ENCODE data around the gene ARHGEF25. TPM values are rescaled to one million over a fixed set of nuclear protein-coding genes. Genes with fewer than 3 reads are reported as not detected.

ARHGEF25 gene
- polyA plus RNA-seq, 1 experiment = 26.0 TPM

- peaks cover 9% of the 10 kb centered on the region for H3K36me3 ChIP-seq (ENCODE audit: control insufficient read depth, insufficient read depth, low read length)
- DNase-seq (ENCODE audit: low read depth) = no peak
- TF ChIP-seq, protein P1, sequence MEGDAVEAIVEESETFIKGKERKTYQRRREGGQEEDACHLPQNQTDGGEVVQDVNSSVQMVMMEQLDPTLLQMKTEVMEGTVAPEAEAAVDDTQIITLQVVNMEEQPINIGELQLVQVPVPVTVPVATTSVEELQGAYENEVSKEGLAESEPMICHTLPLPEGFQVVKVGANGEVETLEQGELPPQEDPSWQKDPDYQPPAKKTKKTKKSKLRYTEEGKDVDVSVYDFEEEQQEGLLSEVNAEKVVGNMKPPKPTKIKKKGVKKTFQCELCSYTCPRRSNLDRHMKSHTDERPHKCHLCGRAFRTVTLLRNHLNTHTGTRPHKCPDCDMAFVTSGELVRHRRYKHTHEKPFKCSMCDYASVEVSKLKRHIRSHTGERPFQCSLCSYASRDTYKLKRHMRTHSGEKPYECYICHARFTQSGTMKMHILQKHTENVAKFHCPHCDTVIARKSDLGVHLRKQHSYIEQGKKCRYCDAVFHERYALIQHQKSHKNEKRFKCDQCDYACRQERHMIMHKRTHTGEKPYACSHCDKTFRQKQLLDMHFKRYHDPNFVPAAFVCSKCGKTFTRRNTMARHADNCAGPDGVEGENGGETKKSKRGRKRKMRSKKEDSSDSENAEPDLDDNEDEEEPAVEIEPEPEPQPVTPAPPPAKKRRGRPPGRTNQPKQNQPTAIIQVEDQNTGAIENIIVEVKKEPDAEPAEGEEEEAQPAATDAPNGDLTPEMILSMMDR (IDR thresholded peaks at IDR 0.05; ENCODE audit: insufficient read depth, low read depth, low read length) = no peak
- ChIA-PET POLR2A (no interaction called here), CTCF (interaction anchor here (1.3 to 4.2 kb wide), 3 partner anchors 9 to 28 kb away, joined by 5 to 21 read pairs (median 7); partner anchors contain the start of gene B4GALNT1)
- H3K27me3 ChIP-seq (ENCODE audit: control insufficient read depth, insufficient read depth, low read length) = no peaks in the 10 kb centered on the region
- H3K4me3 ChIP-seq (ENCODE audit: low read depth, low read length) = peak overlapping the region; percentile 64
Measured at GRCh38 chr12:57604992-57605810, 6.0 kb upstream of the ARHGEF25 start.

GRCh38 chr12:57605811-57606311 lies 5.4 kb upstream of the ARHGEF25 start:
- peaks cover 9% of the 10 kb centered on the region for H3K36me3 ChIP-seq (ENCODE audit: control insufficient read depth, insufficient read depth, low read length)
- ChIA-PET POLR2A (no interaction called here), CTCF (interaction anchor here (1.0 to 4.2 kb wide), 4 partner anchors 8 to 27 kb away, joined by 4 to 21 read pairs (median 6); partner anchors contain the start of gene B4GALNT1)
- no peaks in the 10 kb centered on the region for H3K27me3 ChIP-seq (ENCODE audit: control insufficient read depth, insufficient read depth, low read length)
- TF ChIP-seq, protein P1 (IDR thresholded peaks at IDR 0.05; ENCODE audit: insufficient read depth, low read depth, low read length) = no peak
- DNase-seq (ENCODE audit: low read depth) = no peak
- no peak overlapping the region for H3K4me3 ChIP-seq (ENCODE audit: low read depth, low read length)

DNA sequence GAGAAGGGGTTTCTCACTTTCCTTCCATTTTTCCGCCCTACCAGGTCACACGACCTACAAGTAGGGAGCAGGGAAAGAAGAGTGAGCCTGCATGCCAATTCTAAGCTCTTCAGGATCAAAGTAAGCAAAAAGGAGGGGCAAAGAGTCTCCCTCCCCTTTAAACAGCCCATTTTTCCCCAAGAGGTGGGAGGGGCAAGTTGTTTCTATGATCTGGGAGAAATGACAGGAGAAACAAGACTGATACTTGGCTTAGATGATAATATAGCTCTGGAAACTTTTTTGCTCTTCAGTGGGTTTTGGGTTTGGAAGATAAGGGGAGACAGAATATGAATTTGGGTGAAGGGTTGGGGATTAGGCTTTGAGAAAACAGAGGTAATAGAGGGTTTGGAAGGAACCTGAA lies 4.8 kb upstream of the ARHGEF25 start:
- ChIA-PET POLR2A (no interaction called here), CTCF (interaction anchor here (1.0 to 4.2 kb wide), 4 partner anchors 8 to 27 kb away, joined by 4 to 21 read pairs (median 6); partner anchors contain the start of gene B4GALNT1)
- Histone ChIP-seq H3K27me3 (ENCODE audit: control insufficient read depth, insufficient read depth, low read length) (no peaks in the 10 kb centered on the region), H3K36me3 (ENCODE audit: control insufficient read depth, insufficient read depth, low read length) (peaks cover 8% of the 10 kb centered on the region), H3K4me3 (ENCODE audit: low read depth, low read length) (no peak overlapping the region)
- DNase-seq (ENCODE audit: low read depth) = no peak
- TF ChIP-seq, protein P1 (IDR thresholded peaks at IDR 0.05; ENCODE audit: insufficient read depth, low read depth, low read length) = no peak

- H3K4me3 ChIP-seq (ENCODE audit: low read depth, low read length) = no peak overlapping the region
- no peak for DNase-seq (ENCODE audit: low read depth)
- ChIA-PET POLR2A (no interaction called here), CTCF (interaction anchor here (1.0 to 4.2 kb wide), 3 partner anchors 14 to 23 kb away, joined by 4 to 21 read pairs (median 4); no protein-coding TSS in a partner anchor)
- TF ChIP-seq, protein P1 (IDR thresholded peaks at IDR 0.05; ENCODE audit: insufficient read depth, low read depth, low read length) = no peak
- H3K36me3 ChIP-seq (ENCODE audit: control insufficient read depth, insufficient read depth, low read length) = peaks cover 8% of the 10 kb centered on the region
- no peaks in the 10 kb centered on the region for H3K27me3 ChIP-seq (ENCODE audit: control insufficient read depth, insufficient read depth, low read length)
Measured at GRCh38 chr12:57606821-57607220, 4.4 kb upstream of the ARHGEF25 start.

DNA sequence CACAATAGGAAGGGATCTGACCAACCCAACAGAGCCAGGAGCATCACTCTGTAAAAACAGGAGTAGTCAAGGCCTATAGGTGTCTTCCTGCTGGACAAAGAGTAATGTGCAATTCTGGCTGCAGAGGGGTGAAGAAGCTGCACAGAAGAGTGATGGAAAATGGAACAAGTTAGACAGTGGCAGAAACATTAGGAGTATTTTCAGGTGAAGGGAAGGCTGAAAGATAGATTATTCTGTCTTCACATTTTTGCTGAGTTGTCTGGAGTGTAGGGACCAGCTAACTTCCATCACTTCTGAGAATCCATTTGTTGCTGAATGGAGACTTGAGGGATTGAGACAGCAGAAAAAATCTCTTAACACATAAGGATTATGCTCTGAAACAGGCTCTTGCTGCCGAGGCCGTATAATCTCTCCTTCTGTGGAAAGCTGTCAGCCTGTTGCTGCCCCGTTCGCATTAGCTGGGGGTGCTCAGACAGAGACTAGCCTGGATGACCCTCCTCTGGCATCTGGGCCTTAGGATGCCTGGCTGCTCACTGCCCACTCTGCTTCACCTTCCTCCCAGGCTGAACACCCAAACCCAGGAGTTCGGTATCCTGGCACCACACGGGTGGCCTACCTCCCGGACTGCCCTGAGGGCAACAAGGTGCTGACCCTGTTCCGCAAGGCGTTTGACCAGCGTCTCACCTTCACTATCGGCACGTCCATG lies 3.1 kb upstream of the ARHGEF25 start:
- DNase-seq (ENCODE audit: low read depth) = no peak
- ChIA-PET CTCF (interaction anchor here (0.6 to 4.2 kb wide), 3 partner anchors 12 to 24 kb away, joined by 3 to 21 read pairs (median 4); no protein-coding TSS in a partner anchor), POLR2A (no interaction called here)
- TF ChIP-seq, protein P1 (IDR thresholded peaks at IDR 0.05; ENCODE audit: insufficient read depth, low read depth, low read length) = no peak
- H3K36me3 ChIP-seq (ENCODE audit: control insufficient read depth, insufficient read depth, low read length) = peaks cover 8% of the 10 kb centered on the region
- H3K27me3 ChIP-seq (ENCODE audit: control insufficient read depth, insufficient read depth, low read length) = no peaks in the 10 kb centered on the region
- no peak overlapping the region for H3K4me3 ChIP-seq (ENCODE audit: low read depth, low read length)
